GM12875 (cell line): ENCODE measurements around the gene IRAK1.

ENCODE experiments used
- H3K4me3 ChIP-seq: one replicate; pipeline ENCODE4 v1.5.1; 2011; ENCODE audit warnings: low read depth, low read length, control low read depth
- CTCF ChIP-seq: IDR thresholded peaks from 2 replicates; pipeline ENCODE4 v1.5.1; 2011; ENCODE audit warnings: low read depth, mild to moderate bottlenecking, control low read depth, inconsistent platforms, low read length, moderate library complexity, borderline replicate concordance; ENCODE audit not compliant: insufficient read depth

Gene IRAK1

DNA sequence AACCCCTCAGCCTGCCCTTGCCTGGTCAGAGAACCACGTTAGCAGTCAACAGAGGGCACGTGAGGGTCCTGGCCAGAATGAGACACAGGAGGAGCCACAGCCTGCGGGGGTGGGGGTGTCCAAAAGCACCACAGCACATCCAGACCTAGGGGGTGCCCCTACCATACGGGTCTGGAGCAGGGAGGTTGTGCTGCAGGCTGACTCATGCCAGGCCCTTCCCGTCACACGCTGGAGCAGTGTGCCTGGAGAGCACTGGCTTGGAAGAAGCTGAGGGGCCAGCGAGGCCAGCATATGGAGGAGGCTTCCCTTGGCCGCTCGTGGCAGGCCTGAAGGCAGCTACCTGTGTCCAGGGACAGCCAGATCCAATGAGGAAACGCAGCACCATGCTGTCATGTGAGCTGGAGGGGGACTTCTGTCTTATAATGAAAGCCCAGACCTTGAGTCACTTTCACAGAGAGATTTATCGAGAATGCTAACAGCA is 1.5 kb upstream of the IRAK1 start:
- no peak for TF ChIP-seq CTCF
- H3K4me3 ChIP-seq: no peak overlapping the region

DNA sequence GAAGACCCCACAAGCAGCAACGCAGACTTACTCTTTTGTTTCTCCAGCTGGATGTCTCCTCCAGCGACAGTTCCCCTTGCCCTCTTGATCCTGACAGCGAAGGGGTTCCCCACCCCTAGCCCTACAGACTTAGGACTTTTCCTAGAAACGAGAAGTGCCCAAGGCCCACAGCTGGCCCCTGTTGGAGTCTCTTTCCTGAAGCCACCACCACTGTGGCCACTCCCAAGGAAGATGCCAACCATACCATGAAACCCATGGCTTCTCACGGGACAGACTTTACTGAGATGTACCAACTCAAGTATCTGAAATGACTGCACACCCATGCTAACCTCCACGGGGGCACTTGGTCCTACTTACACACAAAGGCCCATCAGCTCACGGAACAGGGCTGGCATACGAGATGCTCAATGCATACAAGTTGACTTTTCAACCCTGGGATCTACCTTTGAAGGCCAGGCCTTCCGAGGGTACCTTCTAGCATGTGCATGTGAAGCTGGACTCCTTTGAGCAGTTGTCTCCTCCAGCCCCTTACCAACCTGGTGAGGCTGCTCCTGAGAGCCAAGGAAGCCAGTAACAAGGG is 924 bp upstream of the IRAK1 start:
- peak overlapping the region; percentile 71 for H3K4me3 ChIP-seq
- TF ChIP-seq CTCF: no peak

DNA sequence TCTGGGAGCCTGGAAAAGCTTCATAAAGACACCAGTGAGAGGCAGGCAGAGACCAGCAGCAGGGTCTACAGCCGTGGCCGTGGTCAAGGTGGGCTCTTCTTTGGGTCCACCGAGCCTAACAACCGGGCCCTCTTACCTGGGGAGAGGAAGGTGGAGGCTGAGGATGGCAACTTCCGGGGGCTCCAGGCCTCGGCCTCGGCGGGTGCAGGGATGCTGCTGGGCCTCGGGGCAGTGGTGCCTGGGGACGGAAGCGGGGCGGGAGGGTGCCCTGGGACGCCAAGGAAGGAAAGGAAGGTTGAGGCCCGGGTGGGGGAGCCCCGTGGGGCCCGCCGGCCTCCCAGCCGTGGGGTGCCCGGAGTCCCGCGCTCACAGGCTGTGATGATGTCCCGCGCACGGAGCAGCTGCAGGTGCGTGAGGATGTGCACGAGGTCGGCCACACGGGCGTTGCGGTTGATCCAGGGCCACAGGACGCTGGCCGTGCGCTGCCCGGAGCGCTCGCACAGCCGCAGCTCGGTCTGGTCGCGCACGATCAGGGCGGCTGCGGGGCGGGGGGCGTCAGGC is 561 bp downstream of the IRAK1 start:
- H3K4me3 ChIP-seq: peak overlapping the region; percentile 62
- TF ChIP-seq CTCF: no peak

DNA sequence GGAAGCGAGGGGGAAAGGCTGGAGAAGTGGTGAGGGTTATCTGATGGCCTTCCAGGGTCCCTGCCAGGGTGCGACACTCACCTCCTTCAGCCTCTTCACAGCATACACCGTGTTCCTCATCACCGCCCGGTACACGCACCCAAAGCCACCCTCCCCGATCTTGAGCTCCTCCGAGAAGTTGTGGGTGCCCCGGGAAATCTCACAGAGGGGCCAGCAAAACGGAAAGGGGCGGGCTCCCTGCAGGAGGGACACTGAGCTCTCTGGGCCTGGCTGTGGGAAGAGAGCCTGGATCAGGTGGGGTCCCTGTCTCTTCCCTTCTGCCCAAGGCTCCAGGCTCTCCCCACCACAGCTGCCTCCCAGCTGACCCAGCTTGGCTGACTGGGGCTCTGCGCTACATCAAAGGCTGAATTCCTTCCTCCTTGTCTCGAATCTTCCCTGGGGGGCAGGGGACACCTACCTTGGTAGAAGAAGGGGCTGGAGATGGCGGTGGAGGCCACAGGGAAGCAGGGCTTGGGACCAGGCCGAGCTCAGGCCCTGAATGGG is 1.1 kb downstream of the IRAK1 start:
- H3K4me3 ChIP-seq: peak overlapping the region; percentile 62
- no peak for TF ChIP-seq CTCF

DNA sequence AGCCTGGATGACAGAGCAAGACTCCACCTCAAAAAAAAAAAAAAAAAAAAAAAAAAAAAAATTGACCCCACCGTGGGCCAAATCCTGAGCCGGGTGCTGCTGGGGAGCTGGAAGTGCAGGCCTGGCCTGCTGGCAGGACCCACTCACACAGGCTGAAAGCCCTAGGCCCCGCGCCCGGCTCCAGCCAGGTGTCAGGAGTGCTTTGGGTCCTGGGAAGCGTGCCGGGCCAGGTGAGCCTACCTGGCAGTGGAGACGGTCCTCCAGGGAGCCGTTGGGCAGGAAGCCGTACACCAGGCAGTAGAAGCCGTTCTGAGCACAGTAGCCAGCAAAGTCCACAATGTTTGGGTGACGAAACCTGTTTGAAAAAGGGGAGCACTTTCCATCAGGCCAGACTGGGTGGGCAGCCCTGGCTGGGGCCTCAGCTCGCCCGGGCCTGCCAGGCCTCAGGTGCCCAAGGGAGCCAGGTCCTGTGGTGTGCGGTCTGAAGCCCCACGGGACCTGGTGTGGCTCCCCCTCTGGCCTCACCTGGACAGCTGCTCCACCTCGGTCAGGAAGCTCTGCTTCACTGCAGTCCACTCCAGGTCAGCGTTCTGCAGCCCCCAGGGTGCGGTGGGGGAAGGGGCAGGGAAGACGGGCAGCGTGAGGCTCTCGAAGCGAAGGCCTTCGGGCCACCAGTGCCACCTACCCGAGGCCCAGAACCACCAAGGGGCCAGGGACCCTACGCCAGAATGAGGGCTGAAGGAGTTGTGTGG is 1.8 kb downstream of the IRAK1 start:
- H3K4me3 ChIP-seq: peak overlapping the region; percentile 62
- TF ChIP-seq CTCF: no peak

- no peak for TF ChIP-seq CTCF
- H3K4me3 ChIP-seq: no peak overlapping the region
Measured at GRCh38 chrX:154016366-154017076, 3.2 kb downstream of the IRAK1 start.
